Neutrophil (primary cell): ENCODE results near the gene ZGRF1.
"Not testable (repeated sequence)": the region's sequence is repeated elsewhere in the genome, so short reads cannot be mapped to it uniquely, and the experiment has no call there.

Source experiments
- H3K27ac ChIP-seq: fragments of 200-600 bp; sonication (generic); 2 replicates; pipeline ENCODE4 v1.5.1; 2016; ENCODE audit warnings: mild to moderate bottlenecking, moderate library complexity
- H3K27me3 ChIP-seq: fragments of 200-600 bp; sonication (generic); 2 replicates; pipeline ENCODE4 v1.6.0; 2016; ENCODE audit warnings: mild to moderate bottlenecking
- H3K36me3 ChIP-seq: fragments of 200-600 bp; sonication (generic); 2 replicates; pipeline ENCODE4 v1.5.1; 2017
- H3K4me1 ChIP-seq, 2 experiments: fragments of 200-600 bp in 1 of 2; sonication (generic) in 1 of 2; 1 replicate in 1 of 2; 2 replicates in 1 of 2; pipeline versions ENCODE4 v1.5.1 to v1.6.1; 2013 to 2016; ENCODE audit warnings: low read depth in 1 of 2, low read length in 1 of 2, mild to moderate bottlenecking in 1 of 2, moderate library complexity in 1 of 2; ENCODE audit not compliant: control insufficient read depth in 1 of 2, insufficient read depth in 1 of 2
- H3K4me3 ChIP-seq, 2 experiments: fragments of 200-600 bp in 1 of 2; sonication (generic) in 1 of 2; 1 replicate in 1 of 2; 2 replicates in 1 of 2; pipeline ENCODE4 v1.5.1; 2013 to 2016; ENCODE audit warnings: low read depth in 1 of 2, low read length in 1 of 2, mild to moderate bottlenecking in 1 of 2, moderate library complexity in 1 of 2
- H3K9me3 ChIP-seq: fragments of 200-600 bp; sonication (generic); 2 replicates; pipeline ENCODE4 v1.5.1; 2016
- TF ChIP-seq, protein P1 (sequence below): fragments of 200-600 bp; sonication (generic); IDR thresholded peaks from 2 replicates; pipeline ENCODE4 v1.5.1; 2016; ENCODE audit warnings: antibody characterized with exemption

ZGRF1 gene

DNA sequence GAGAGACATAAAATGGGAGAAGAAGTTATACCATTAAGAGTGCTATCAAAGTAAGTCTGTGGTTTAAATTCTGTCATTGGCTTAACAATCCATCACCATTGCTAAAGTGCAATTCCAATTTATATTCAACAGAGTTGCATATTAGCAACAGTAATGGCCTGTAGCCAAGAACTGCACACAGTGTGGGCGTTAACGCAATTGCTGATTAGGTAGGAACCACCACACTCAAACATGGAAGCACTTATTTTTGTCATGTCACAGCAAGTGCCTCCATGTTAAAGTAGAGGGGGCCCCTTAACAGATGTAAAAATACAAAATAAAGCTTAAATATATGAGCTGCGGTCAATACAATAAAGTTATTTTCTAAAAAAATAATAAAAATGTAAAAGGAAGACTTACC lies 11.1 kb upstream of the ZGRF1 start:
- Histone ChIP-seq H3K4me1 (no peaks in the 10 kb centered on the region), H3K27me3 (no peaks in the 10 kb centered on the region), H3K27ac (no peak overlapping the region), H3K9me3 (no peaks in the 10 kb centered on the region), H3K36me3 (peaks cover 84% of the 10 kb centered on the region), H3K4me3 (no peak overlapping the region)
- TF ChIP-seq, protein P1, sequence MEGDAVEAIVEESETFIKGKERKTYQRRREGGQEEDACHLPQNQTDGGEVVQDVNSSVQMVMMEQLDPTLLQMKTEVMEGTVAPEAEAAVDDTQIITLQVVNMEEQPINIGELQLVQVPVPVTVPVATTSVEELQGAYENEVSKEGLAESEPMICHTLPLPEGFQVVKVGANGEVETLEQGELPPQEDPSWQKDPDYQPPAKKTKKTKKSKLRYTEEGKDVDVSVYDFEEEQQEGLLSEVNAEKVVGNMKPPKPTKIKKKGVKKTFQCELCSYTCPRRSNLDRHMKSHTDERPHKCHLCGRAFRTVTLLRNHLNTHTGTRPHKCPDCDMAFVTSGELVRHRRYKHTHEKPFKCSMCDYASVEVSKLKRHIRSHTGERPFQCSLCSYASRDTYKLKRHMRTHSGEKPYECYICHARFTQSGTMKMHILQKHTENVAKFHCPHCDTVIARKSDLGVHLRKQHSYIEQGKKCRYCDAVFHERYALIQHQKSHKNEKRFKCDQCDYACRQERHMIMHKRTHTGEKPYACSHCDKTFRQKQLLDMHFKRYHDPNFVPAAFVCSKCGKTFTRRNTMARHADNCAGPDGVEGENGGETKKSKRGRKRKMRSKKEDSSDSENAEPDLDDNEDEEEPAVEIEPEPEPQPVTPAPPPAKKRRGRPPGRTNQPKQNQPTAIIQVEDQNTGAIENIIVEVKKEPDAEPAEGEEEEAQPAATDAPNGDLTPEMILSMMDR, result no peak

DNA sequence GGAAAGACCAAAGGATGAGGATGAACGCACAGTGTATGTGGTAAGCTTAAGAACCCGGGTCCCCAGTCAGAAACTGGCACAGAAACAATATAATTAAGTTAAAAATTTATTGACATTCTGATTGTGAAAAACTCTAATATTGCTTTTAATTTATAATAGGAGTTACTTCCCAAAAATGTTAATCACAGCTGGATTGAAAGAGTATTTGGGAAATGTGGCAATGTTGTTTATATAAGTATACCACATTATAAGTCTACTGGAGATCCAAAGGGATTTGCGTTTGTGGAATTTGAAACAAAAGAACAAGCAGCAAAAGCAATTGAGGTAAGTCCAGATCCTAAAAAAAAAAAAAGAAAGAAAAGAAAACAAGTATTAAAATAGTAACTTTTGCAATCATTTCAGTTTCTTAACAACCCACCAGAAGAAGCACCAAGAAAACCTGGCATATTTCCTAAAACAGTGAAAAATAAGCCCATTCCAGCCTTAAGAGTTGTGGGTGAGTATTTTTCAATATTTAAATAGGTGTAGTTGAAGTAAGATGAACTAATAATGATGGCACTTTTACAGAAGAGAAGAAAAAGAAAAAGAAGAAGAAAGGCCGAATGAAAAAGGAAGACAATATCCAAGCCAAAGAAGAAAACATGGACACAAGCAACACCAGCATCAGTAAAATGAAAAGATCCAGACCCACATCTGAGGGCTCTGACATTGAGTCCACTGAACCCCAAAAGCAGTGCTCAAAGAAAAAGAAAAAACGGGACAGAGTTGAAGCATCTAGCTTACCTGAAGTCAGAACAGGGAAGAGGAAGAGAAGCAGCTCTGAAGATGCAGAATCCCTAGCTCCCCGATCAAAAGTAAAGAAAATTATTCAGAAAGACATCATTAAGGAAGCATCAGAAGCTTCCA lies 10.2 kb upstream of the ZGRF1 start:
- Histone ChIP-seq H3K4me3 (no peak overlapping the region), H3K9me3 (no peaks in the 10 kb centered on the region), H3K27ac (no peak overlapping the region), H3K27me3 (no peaks in the 10 kb centered on the region), H3K36me3 (peaks cover 75% of the 10 kb centered on the region), H3K4me1 (peaks cover 5 to 7% of the 10 kb centered on the region in 2 experiments)
- TF ChIP-seq, protein P1, result no peak

DNA sequence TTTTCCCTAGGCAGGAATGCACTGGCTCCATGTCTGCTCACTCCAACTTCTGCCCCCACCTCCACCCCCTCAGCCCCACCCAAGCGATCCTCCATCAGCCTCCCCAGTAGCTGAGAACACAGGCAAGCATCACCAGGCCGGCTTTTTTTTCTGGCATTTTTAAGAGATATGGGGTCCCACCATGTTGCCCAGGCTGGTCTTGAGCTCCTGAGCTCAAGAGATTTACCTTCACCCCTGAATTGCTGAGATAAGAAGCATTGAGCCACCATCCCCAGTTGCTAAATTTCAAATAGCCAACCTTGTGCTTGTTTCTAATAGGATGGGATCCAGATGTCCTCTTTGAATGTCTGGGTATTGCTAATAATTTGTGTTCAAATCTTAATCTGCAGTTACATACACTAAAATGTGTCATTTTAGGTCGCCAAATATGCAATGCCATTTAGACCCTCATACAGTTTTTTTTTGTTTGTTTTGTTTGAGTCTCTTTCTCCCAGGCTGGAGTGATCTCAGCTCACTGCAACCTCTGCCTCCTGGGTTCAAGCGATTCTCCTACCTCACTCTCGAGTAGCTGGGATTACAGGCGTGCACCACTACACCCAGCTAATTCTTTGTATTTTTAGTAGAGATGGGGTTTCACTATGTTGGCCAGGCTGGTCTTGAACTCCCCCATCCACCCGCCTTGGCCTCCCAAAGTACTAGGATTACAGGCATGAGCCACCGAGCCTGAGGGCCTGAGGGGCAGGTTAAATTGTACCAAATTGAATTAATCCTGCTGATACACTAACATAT lies 9.0 kb upstream of the ZGRF1 start:
- Histone ChIP-seq H3K27ac (no peak overlapping the region), H3K36me3 (peaks cover 64% of the 10 kb centered on the region), H3K27me3 (no peaks in the 10 kb centered on the region), H3K4me3 (no peak overlapping the region), H3K9me3 (no peaks in the 10 kb centered on the region), H3K4me1 (peaks cover 11 to 13% of the 10 kb centered on the region in 2 experiments)
- TF ChIP-seq, protein P1, result no peak

DNA sequence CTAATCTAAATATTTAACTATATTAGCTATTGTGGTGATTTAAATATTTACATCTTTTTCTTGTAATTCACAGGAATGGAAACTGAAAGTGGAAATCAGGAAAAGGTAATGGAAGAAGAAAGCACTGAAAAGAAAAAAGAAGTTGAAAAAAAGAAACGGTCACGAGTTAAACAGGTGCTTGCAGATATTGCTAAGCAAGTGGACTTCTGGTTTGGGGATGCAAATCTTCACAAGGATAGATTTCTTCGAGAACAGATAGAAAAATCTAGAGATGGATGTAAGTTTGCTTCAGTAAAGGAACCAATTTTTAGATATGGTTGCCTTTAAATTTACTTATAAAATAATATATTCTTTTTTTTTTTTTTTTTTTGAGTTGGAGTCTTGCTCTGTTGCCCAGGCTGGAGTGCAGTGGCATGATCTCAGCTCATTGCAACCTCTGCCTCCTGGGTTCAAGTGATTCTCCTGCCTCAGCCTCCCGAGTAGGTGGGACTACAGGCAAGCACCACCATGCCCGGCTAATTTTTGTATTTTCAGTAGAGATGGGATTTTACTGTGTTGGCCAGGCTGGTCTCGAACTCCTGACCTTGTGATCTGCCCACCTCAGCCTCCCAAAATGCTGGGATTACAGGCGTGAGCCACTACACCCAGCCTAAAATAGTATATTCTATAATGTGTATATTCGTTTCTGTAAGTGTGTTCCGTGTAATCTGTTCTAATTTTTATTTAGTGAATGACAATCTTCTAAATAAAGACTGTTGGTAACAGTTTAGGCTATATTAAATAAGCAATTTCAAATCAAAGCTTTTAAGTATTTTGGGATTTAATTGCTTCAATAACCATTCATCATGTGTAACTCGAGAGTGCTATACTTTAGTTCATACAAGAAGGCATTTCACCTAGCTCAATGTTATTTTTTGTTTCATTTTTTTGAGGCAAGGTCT lies 8.2 kb upstream of the ZGRF1 start:
- not testable (repeated sequence) for H3K27ac ChIP-seq, H3K9me3 ChIP-seq, H3K27me3 ChIP-seq, H3K4me3 ChIP-seq
- Histone ChIP-seq H3K4me1 (peaks cover 11 to 13% of the 10 kb centered on the region in 2 experiments), H3K36me3 (peaks cover 55% of the 10 kb centered on the region)

DNA sequence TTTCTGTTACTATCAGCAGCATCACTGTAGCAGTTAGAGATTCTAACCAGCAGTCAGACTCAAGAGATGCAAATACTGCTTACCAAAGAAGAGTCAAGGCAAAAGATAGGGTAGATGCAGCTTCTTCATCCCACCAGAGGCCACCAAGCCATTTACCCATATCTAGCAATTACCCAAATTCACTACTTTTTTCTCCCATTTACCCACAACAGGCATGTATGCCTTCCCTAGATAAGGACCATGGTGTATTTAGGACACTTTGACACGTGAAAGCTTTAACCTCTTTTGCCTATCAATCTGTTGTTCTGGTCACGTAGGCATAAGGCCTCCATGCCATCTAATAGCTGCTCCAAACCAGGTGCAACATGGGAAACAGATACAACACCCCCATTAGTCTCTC lies 5.8 kb upstream of the ZGRF1 start:
- TF ChIP-seq, protein P1, result no peak
- H3K36me3 ChIP-seq, result peaks cover 32% of the 10 kb centered on the region
- no peak overlapping the region for H3K27ac ChIP-seq
- H3K9me3 ChIP-seq, result no peaks in the 10 kb centered on the region
- H3K4me1 ChIP-seq, result peaks cover 21 to 22% of the 10 kb centered on the region in 2 experiments
- no peaks in the 10 kb centered on the region for H3K27me3 ChIP-seq
- no peak overlapping the region for H3K4me3 ChIP-seq
